Measurements from ENCODE around the gene USP53. TPM values are rescaled to one million over a fixed set of nuclear protein-coding genes. Genes with fewer than 3 reads are reported as not detected.
A peak's percentile ranks its signal among the peaks of the same experiment; 100 is the strongest.

The USP53 gene
- total RNA-seq, 4 donors from 2014 or later: 68.1 to 116 (median 78.4) TPM

- no peak for DNase-seq (ENCODE audit: extremely low spot score)
- intact Hi-C loops (cut with DNase I): no loop called here
- no peaks in the 10 kb centered on the region for H3K36me3 ChIP-seq
- H3K9me3 ChIP-seq: no peaks in the 10 kb centered on the region
- 91% methylated on average over 11 of the region's 11 CpGs for WGBS
- TF ChIP-seq CTCF (IDR thresholded peaks at IDR 0.05) (no peak), EP300 (IDR thresholded peaks at IDR 0.05) (no peak), POLR2A (IDR thresholded peaks at IDR 0.05; ENCODE audit: low read depth) (no peak), POLR2AphosphoS5 (IDR thresholded peaks at IDR 0.05) (no peak)
- no peaks in the 10 kb centered on the region for H3K4me1 ChIP-seq
- H3K4me3 ChIP-seq: no peak overlapping the region
- H3K27ac ChIP-seq (replicated peaks in 1 of 4): no peak overlapping the region
- no peaks in the 10 kb centered on the region for H3K27me3 ChIP-seq
Observed at GRCh38 chr4:119197772-119198212, 14.7 kb upstream of the USP53 start.

- Histone ChIP-seq H3K4me1 (peaks cover 31 to 40% (median 34%) of the 10 kb centered on the region in 4 donors), H3K36me3 (no peaks in the 10 kb centered on the region), H3K27me3 (no peaks in the 10 kb centered on the region), H3K27ac (replicated peaks in 1 of 4) (peak overlapping the region; percentile 44 to 63 (median 54)), H3K9me3 (no peaks in the 10 kb centered on the region), H3K4me3 (no peak overlapping the region)
- intact Hi-C loops (cut with DNase I): no loop called here
- 68% methylated on average over 4 of the region's 4 CpGs for WGBS
- no peak for DNase-seq (ENCODE audit: extremely low spot score)
- TF ChIP-seq EP300 (IDR thresholded peaks at IDR 0.05) (no peak), POLR2A (IDR thresholded peaks at IDR 0.05; ENCODE audit: low read depth) (no peak), CTCF (IDR thresholded peaks at IDR 0.05) (no peak), POLR2AphosphoS5 (IDR thresholded peaks at IDR 0.05) (no peak)
Observed at GRCh38 chr4:119204916-119205315, 7.6 kb upstream of the USP53 start.

- Histone ChIP-seq H3K4me3 (no peak overlapping the region), H3K36me3 (no peaks in the 10 kb centered on the region), H3K27me3 (no peaks in the 10 kb centered on the region), H3K4me1 (peaks cover 31 to 40% (median 34%) of the 10 kb centered on the region in 4 donors), H3K27ac (replicated peaks in 1 of 4) (peak overlapping the region; percentile 44 to 63 (median 54)), H3K9me3 (no peaks in the 10 kb centered on the region)
- no peak for DNase-seq (ENCODE audit: extremely low spot score)
- TF ChIP-seq EP300 (IDR thresholded peaks at IDR 0.05): no peak
- no peak for TF ChIP-seq POLR2AphosphoS5 (IDR thresholded peaks at IDR 0.05)
- TF ChIP-seq CTCF (IDR thresholded peaks at IDR 0.05): no peak
- TF ChIP-seq POLR2A (IDR thresholded peaks at IDR 0.05; ENCODE audit: low read depth): no peak
- intact Hi-C loops (cut with DNase I): no loop called here
Observed at GRCh38 chr4:119205690-119206089, 6.8 kb upstream of the USP53 start.

GRCh38 chr4:119206178-119206577, 6.3 kb upstream of the USP53 start:
- 41% methylated on average over 1 of the region's 1 CpG for WGBS
- no peak for DNase-seq (ENCODE audit: extremely low spot score)
- TF ChIP-seq POLR2A (IDR thresholded peaks at IDR 0.05; ENCODE audit: low read depth): no peak
- TF ChIP-seq CTCF (IDR thresholded peaks at IDR 0.05): no peak
- no peak for TF ChIP-seq EP300 (IDR thresholded peaks at IDR 0.05)
- no peak for TF ChIP-seq POLR2AphosphoS5 (IDR thresholded peaks at IDR 0.05)
- Histone ChIP-seq H3K4me3 (no peak overlapping the region), H3K27ac (replicated peaks in 1 of 4) (peak overlapping the region; percentile 44 to 63 (median 54)), H3K36me3 (no peaks in the 10 kb centered on the region), H3K4me1 (peaks cover 32 to 40% (median 37%) of the 10 kb centered on the region in 4 donors), H3K9me3 (no peaks in the 10 kb centered on the region), H3K27me3 (no peaks in the 10 kb centered on the region)
- intact Hi-C loops (cut with DNase I): no loop called here

- Histone ChIP-seq H3K4me1 (peaks cover 36 to 45% (median 39%) of the 10 kb centered on the region in 4 donors), H3K27me3 (no peaks in the 10 kb centered on the region), H3K36me3 (no peaks in the 10 kb centered on the region), H3K27ac (replicated peaks in 1 of 4) (peak overlapping the region; percentile 44 to 63 (median 54)), H3K9me3 (no peaks in the 10 kb centered on the region), H3K4me3 (no peak overlapping the region)
- no peak for DNase-seq (ENCODE audit: extremely low spot score)
- intact Hi-C loops (cut with DNase I): no loop called here
- TF ChIP-seq POLR2AphosphoS5 (IDR thresholded peaks at IDR 0.05): no peak
- TF ChIP-seq POLR2A (IDR thresholded peaks at IDR 0.05; ENCODE audit: low read depth): no peak
- no peak for TF ChIP-seq EP300 (IDR thresholded peaks at IDR 0.05)
- no peak for TF ChIP-seq CTCF (IDR thresholded peaks at IDR 0.05)
- 44% methylated on average over 1 of the region's 1 CpG for WGBS
Observed at GRCh38 chr4:119207051-119207450, 5.5 kb upstream of the USP53 start.
